ENCODE results near the gene UNC13D. TPM values are rescaled to one million over a fixed set of nuclear protein-coding genes. Genes with fewer than 3 reads are reported as not detected.

The UNC13D gene
- total and polyA plus RNA-seq, 7 experiments from 2014 or later: 44.5 to 201 (median 149) TPM

GRCh38 chr17:75795820-75796607, 48.2 kb downstream of the UNC13D start:
- no peak overlapping the region for H3K27ac ChIP-seq (ENCODE audit: low read depth, low read length)
- ChIA-PET CTCF (interaction anchor here (2.2 kb wide), 1 partner anchor 42 kb away, joined by 5 read pairs; no protein-coding TSS in a partner anchor), POLR2A (interaction anchor here (0.6 to 1.7 kb wide), 5 partner anchors 16 to 957 kb away, joined by 3 to 7 read pairs (median 3); partner anchors contain the start of gene UNC13D)
- Mint-ChIP-seq H3K9me3 (peaks cover 0 to 1% (median 0%) of the 10 kb centered on the region in 11 donors), H3K4me1 (peaks cover 0 to 40% (median 26%) of the 10 kb centered on the region in 7 donors), H3K27me3 (no peaks in the 10 kb centered on the region), H3K27ac (peak overlapping the region in 1 of 9 donors; percentile 32), H3K4me3 (no peak overlapping the region), H3K36me3 (peaks cover 5 to 37% (median 15%) of the 10 kb centered on the region in 5 donors)
- no peaks in the 10 kb centered on the region for H3K9me3 ChIP-seq (ENCODE audit: control insufficient read depth in 2 of 3, low read length in 3 of 3)
- intact Hi-C loops (cut with micrococcal nuclease): no loop called here
- DNase-seq: no peak
- peaks cover 0 to 49% (median 3%) of the 10 kb centered on the region in 3 experiments for H3K36me3 ChIP-seq (ENCODE audit: control insufficient read depth in 2 of 3, insufficient read depth in 3 of 3, low read length in 3 of 3)
- H3K4me1 ChIP-seq (ENCODE audit: control insufficient read depth in 2 of 2, insufficient read depth in 2 of 2, low read length in 2 of 2): no peaks in the 10 kb centered on the region
- no peak for ATAC-seq
- H3K4me3 ChIP-seq (ENCODE audit: low read length): no peak overlapping the region
- H3K27me3 ChIP-seq (ENCODE audit: control insufficient read depth in 2 of 2, insufficient read depth in 2 of 2, low read length in 2 of 2): no peaks in the 10 kb centered on the region

- no peak for ATAC-seq
- peaks cover 0 to 43% (median 34%) of the 10 kb centered on the region in 7 donors for H3K4me1 Mint-ChIP-seq
- no peaks in the 10 kb centered on the region for H3K9me3 ChIP-seq (ENCODE audit: control insufficient read depth in 2 of 3, low read length in 3 of 3)
- DNase-seq: no peak
- H3K27ac ChIP-seq (ENCODE audit: low read depth, low read length): no peak overlapping the region
- peaks cover 0 to 28% (median 11%) of the 10 kb centered on the region in 5 donors for H3K36me3 Mint-ChIP-seq
- CTCF ChIA-PET: interaction anchor here (1.0 kb wide), 1 partner anchor 486 kb away, joined by 4 read pairs; no protein-coding TSS in a partner anchor
- H3K27me3 ChIP-seq (ENCODE audit: control insufficient read depth in 2 of 2, insufficient read depth in 2 of 2, low read length in 2 of 2): no peaks in the 10 kb centered on the region
- intact Hi-C loops (cut with micrococcal nuclease): no loop called here
- H3K27me3 Mint-ChIP-seq: no peaks in the 10 kb centered on the region
- H3K4me1 ChIP-seq (ENCODE audit: control insufficient read depth in 2 of 2, insufficient read depth in 2 of 2, low read length in 2 of 2): no peaks in the 10 kb centered on the region
- no peak overlapping the region for H3K4me3 ChIP-seq (ENCODE audit: low read length)
- POLR2A ChIA-PET: interaction anchor here (1.3 to 2.0 kb wide), 3 partner anchors 7 to 37 kb away, joined by 3 to 8 read pairs (median 6); no protein-coding TSS in a partner anchor
- H3K4me3 Mint-ChIP-seq: no peak overlapping the region
- peaks cover 0 to 33% (median 3%) of the 10 kb centered on the region in 3 experiments for H3K36me3 ChIP-seq (ENCODE audit: control insufficient read depth in 2 of 3, insufficient read depth in 3 of 3, low read length in 3 of 3)
- peak overlapping the region in 3 of 9 donors; percentile 5 to 61 (median 20) for H3K27ac Mint-ChIP-seq
- no peaks in the 10 kb centered on the region for H3K9me3 Mint-ChIP-seq
Observed at GRCh38 chr17:75793460-75793859, 50.7 kb downstream of the UNC13D start.

- ChIA-PET POLR2A (interaction anchor here (0.5 to 2.5 kb wide), 4 partner anchors 12 to 36 kb away, joined by 3 to 24 read pairs (median 4); a partner anchor contains a TSS), CTCF (interaction anchor here (0.9 to 1.0 kb wide), 2 partner anchors 12 to 27 kb away, joined by 3 to 4 read pairs; partner anchors contain the start of gene GALK1)
- no peak for ATAC-seq
Observed at GRCh38 chr17:75791254-75791653, 53.0 kb downstream of the UNC13D start.

GRCh38 chr17:75785016-75785890, 59.0 kb downstream of the UNC13D start:
- H3K27ac Mint-ChIP-seq: peak overlapping the region; percentile 99 to 100 (median 100)
- CTCF ChIA-PET: interaction anchor here (0.8 to 5.4 kb wide), 3 partner anchors 32 to 109 kb away, joined by 3 to 30 read pairs (median 15); no protein-coding TSS in a partner anchor
- intact Hi-C loops (cut with micrococcal nuclease): loop anchor here (2.0 to 10.0 kb wide), 8 partner anchors 20 to 950 kb away; partner anchors contain the start of genes GALK1 (in 1 of the 2), MFSD11 (in 1 of the 2), MRPL38 (in 1 of the 2) and RHBDF2 (in 1 of the 2)

More at GRCh38 chr17:75791254-75791653, 53.0 kb downstream of the UNC13D start:
- H3K4me3 Mint-ChIP-seq: no peak overlapping the region
- H3K27me3 ChIP-seq (ENCODE audit: control insufficient read depth in 2 of 2, insufficient read depth in 2 of 2, low read length in 2 of 2): no peaks in the 10 kb centered on the region
- H3K4me1 Mint-ChIP-seq: peaks cover 9 to 49% (median 44%) of the 10 kb centered on the region in 7 donors
- no peaks in the 10 kb centered on the region for H3K9me3 ChIP-seq (ENCODE audit: control insufficient read depth in 2 of 3, low read length in 3 of 3)
- no peaks in the 10 kb centered on the region for H3K27me3 Mint-ChIP-seq
- H3K9me3 Mint-ChIP-seq: no peaks in the 10 kb centered on the region
- H3K27ac Mint-ChIP-seq: peak overlapping the region in 1 of 9 donors; percentile 37
- H3K4me3 ChIP-seq (ENCODE audit: low read length): no peak overlapping the region
- peaks cover 0 to 22% (median 5%) of the 10 kb centered on the region in 5 donors for H3K36me3 Mint-ChIP-seq
- intact Hi-C loops (cut with micrococcal nuclease): no loop called here
- no peak for DNase-seq
- H3K27ac ChIP-seq (ENCODE audit: low read depth, low read length): no peak overlapping the region
- H3K4me1 ChIP-seq (ENCODE audit: control insufficient read depth in 2 of 2, insufficient read depth in 2 of 2, low read length in 2 of 2): peaks cover 2 to 3% of the 10 kb centered on the region in 2 donors
- peaks cover 0 to 20% (median 0%) of the 10 kb centered on the region in 3 experiments for H3K36me3 ChIP-seq (ENCODE audit: control insufficient read depth in 2 of 3, insufficient read depth in 3 of 3, low read length in 3 of 3)

GRCh38 chr17:75784473-75785015, 59.7 kb downstream of the UNC13D start, which contains the start of gene UNK:
TSS of gene UNK (plus strand) at chr17:75784806. CDS start at chr17:75784881, 75 bp downstream.
- H3K27me3 Mint-ChIP-seq: peaks cover 0 to 2% (median 0%) of the 10 kb centered on the region in 5 donors
- H3K9me3 ChIP-seq (ENCODE audit: control insufficient read depth in 2 of 3, low read length in 3 of 3): no peaks in the 10 kb centered on the region

More at GRCh38 chr17:75785016-75785890, 59.0 kb downstream of the UNC13D start:
- POLR2A ChIA-PET: interaction anchor here (0.7 to 6.9 kb wide), 29 partner anchors 9 to 380 kb away, joined by 3 to 106 read pairs (median 7); partner anchors contain the start of genes GALK1, GRB2, MRPL38 and RECQL5
- H3K27me3 Mint-ChIP-seq: no peaks in the 10 kb centered on the region
- DNase-seq (peak in 2 of 9 donors; percentile 39 to 93), ATAC-seq (peak; percentile 84)
- H3K4me1 Mint-ChIP-seq: peaks cover 19 to 53% (median 45%) of the 10 kb centered on the region in 7 donors
- no peaks in the 10 kb centered on the region for H3K9me3 Mint-ChIP-seq
- H3K4me1 ChIP-seq (ENCODE audit: control insufficient read depth in 2 of 2, insufficient read depth in 2 of 2, low read length in 2 of 2): peaks cover 31 to 33% of the 10 kb centered on the region in 2 donors
- H3K4me3 Mint-ChIP-seq: peak overlapping the region; percentile 84 to 98 (median 92)
- H3K36me3 ChIP-seq (ENCODE audit: control insufficient read depth in 2 of 3, insufficient read depth in 3 of 3, low read length in 3 of 3): no peaks in the 10 kb centered on the region
- H3K36me3 Mint-ChIP-seq: peaks cover 0 to 18% (median 0%) of the 10 kb centered on the region in 5 donors
- no peaks in the 10 kb centered on the region for H3K27me3 ChIP-seq (ENCODE audit: control insufficient read depth in 2 of 2, insufficient read depth in 2 of 2, low read length in 2 of 2)
- H3K27ac ChIP-seq (ENCODE audit: low read depth, low read length): peak overlapping the region; percentile 99
- H3K4me3 ChIP-seq (ENCODE audit: low read length): peak overlapping the region; percentile 94
- no peaks in the 10 kb centered on the region for H3K9me3 ChIP-seq (ENCODE audit: control insufficient read depth in 2 of 3, low read length in 3 of 3)

More at GRCh38 chr17:75784473-75785015, 59.7 kb downstream of the UNC13D start, which contains the start of gene UNK:
- DNase-seq (peak; percentile 86 to 98 (median 96)), ATAC-seq (peak; percentile 80)
- POLR2A ChIA-PET: interaction anchor here (0.7 to 6.9 kb wide), 26 partner anchors 9 to 767 kb away, joined by 3 to 106 read pairs (median 6); partner anchors contain the start of genes GALK1, GRB2, MIF4GD and MRPL38
- Histone ChIP-seq H3K4me3 (ENCODE audit: low read length) (peak within 1 kb of the TSS; percentile 94), H3K4me1 (ENCODE audit: control insufficient read depth in 2 of 2, insufficient read depth in 2 of 2, low read length in 2 of 2) (peaks cover 31 to 33% of the 10 kb centered on the region in 2 donors), H3K27me3 (ENCODE audit: control insufficient read depth in 2 of 2, insufficient read depth in 2 of 2, low read length in 2 of 2) (no peaks in the 10 kb centered on the region), H3K36me3 (ENCODE audit: control insufficient read depth in 2 of 3, insufficient read depth in 3 of 3, low read length in 3 of 3) (no peaks in the 10 kb centered on the region), H3K27ac (ENCODE audit: low read depth, low read length) (peak within 1 kb of the TSS; percentile 99)
- intact Hi-C loops (cut with micrococcal nuclease): loop anchor here (1.0 to 10.0 kb wide), 23 partner anchors 20 to 950 kb away; partner anchors contain the start of genes GGA3 (in 2 of the 2), MRPS7 (in 2 of the 2), TRIM65 (in 2 of the 2) and WBP2 (in 2 of the 2)
- CTCF ChIA-PET: interaction anchor here (2.2 to 5.4 kb wide), 4 partner anchors 20 to 71 kb away, joined by 6 to 30 read pairs (median 14); partner anchors contain the start of genes GALK1 and WBP2
- Mint-ChIP-seq H3K4me1 (peaks cover 23 to 60% (median 51%) of the 10 kb centered on the region in 7 donors), H3K9me3 (peaks cover 0 to 3% (median 0%) of the 10 kb centered on the region in 11 donors), H3K4me3 (peak within 1 kb of the TSS; percentile 84 to 98 (median 92)), H3K36me3 (peaks cover 0 to 20% (median 3%) of the 10 kb centered on the region in 5 donors), H3K27ac (peak within 1 kb of the TSS; percentile 99 to 100 (median 100))

All from naive thymus-derived CD4-positive, alpha-beta T cell (primary cell).